ENCODE measurements around the gene FAXDC2. TPM values are rescaled to one million over a fixed set of nuclear protein-coding genes. Genes with fewer than 3 reads are reported as not detected.
"Not testable (repeated sequence)": the region's sequence is repeated elsewhere in the genome, so short reads cannot be mapped to it uniquely, and the experiment has no call there.

The FAXDC2 gene
- total and polyA plus RNA-seq, 2 donors (not counting 1 experiment from before 2014, with no cell fraction given) = 11.9 to 20.6 TPM

- H3K27ac ChIP-seq (ENCODE audit: insufficient read depth, low read length) = no peak overlapping the region
- H4K20me1 ChIP-seq (ENCODE audit: control insufficient read depth, extremely low read depth, insufficient read depth, low read length) = no peaks in the 10 kb centered on the region
- no peaks in the 10 kb centered on the region for H3K36me3 ChIP-seq (ENCODE audit: control insufficient read depth, insufficient read depth, low read length)
- H3K4me1 ChIP-seq (ENCODE audit: control insufficient read depth, extremely low read depth, insufficient read depth, low read length) = peaks cover 5% of the 10 kb centered on the region
- no peak overlapping the region for H3K4me3 ChIP-seq (replicated peaks in 1 of 4; ENCODE audit: control extremely low read depth in 1 of 4, insufficient read depth in 1 of 4, low read depth in 3 of 4, low read length in 4 of 4)
- H3K9ac ChIP-seq (ENCODE audit: insufficient read depth, low read length) = no peak overlapping the region
- no peak overlapping the region for H2AFZ ChIP-seq (ENCODE audit: low read length)
- no peaks in the 10 kb centered on the region for H3K79me2 ChIP-seq (ENCODE audit: control insufficient read depth, insufficient read depth, low read length)
- no peaks in the 10 kb centered on the region for H3K27me3 ChIP-seq (ENCODE audit: control insufficient read depth, insufficient read depth, low read length)
- no peaks in the 10 kb centered on the region for H3K9me3 ChIP-seq (ENCODE audit: control insufficient read depth, insufficient read depth, low read depth, low read length)
- TF ChIP-seq EZH2 (IDR thresholded peaks at IDR 0.05; ENCODE audit: low read length, missing control alignments) = no peak
- no peak for TF ChIP-seq CTCF (conservative IDR thresholded peaks at IDR 0.05 in 1 of 2, IDR thresholded peaks at IDR 0.05 in 1 of 2; ENCODE audit: low read depth in 1 of 2, low read length in 2 of 2)
- no peak for DNase-seq (ENCODE audit: low read depth in 2 of 2)
- H3K4me2 ChIP-seq (ENCODE audit: extremely low read depth, insufficient read depth, low read length) = no peak overlapping the region
These were observed 14.2 kb downstream of the FAXDC2 start for GRCh38 chr5:154836225-154836624.

GRCh38 chr5:154835701-154836052 is 14.7 kb downstream of the FAXDC2 start:
- H2AFZ ChIP-seq (ENCODE audit: low read length); H3K9me3 ChIP-seq (ENCODE audit: control insufficient read depth, insufficient read depth, low read depth, low read length); H3K4me3 ChIP-seq (replicated peaks in 1 of 4; ENCODE audit: control extremely low read depth in 1 of 4, insufficient read depth in 1 of 4, low read depth in 3 of 4, low read length in 4 of 4); DNase-seq (ENCODE audit: low read depth in 2 of 2); H3K36me3 ChIP-seq (ENCODE audit: control insufficient read depth, insufficient read depth, low read length); H3K79me2 ChIP-seq (ENCODE audit: control insufficient read depth, insufficient read depth, low read length); H3K4me1 ChIP-seq (ENCODE audit: control insufficient read depth, extremely low read depth, insufficient read depth, low read length); H3K27ac ChIP-seq (ENCODE audit: insufficient read depth, low read length); H4K20me1 ChIP-seq (ENCODE audit: control insufficient read depth, extremely low read depth, insufficient read depth, low read length); H3K4me2 ChIP-seq (ENCODE audit: extremely low read depth, insufficient read depth, low read length); H3K27me3 ChIP-seq (ENCODE audit: control insufficient read depth, insufficient read depth, low read length); H3K9ac ChIP-seq (ENCODE audit: insufficient read depth, low read length): not testable (repeated sequence)

- H3K9ac ChIP-seq (ENCODE audit: insufficient read depth, low read length) = no peak overlapping the region
- no peak overlapping the region for H3K4me2 ChIP-seq (ENCODE audit: extremely low read depth, insufficient read depth, low read length)
- no peaks in the 10 kb centered on the region for H3K79me2 ChIP-seq (ENCODE audit: control insufficient read depth, insufficient read depth, low read length)
- TF ChIP-seq EZH2 (IDR thresholded peaks at IDR 0.05; ENCODE audit: low read length, missing control alignments) = no peak
- no peak for TF ChIP-seq CTCF (conservative IDR thresholded peaks at IDR 0.05 in 1 of 2, IDR thresholded peaks at IDR 0.05 in 1 of 2; ENCODE audit: low read depth in 1 of 2, low read length in 2 of 2)
- no peak overlapping the region for H2AFZ ChIP-seq (ENCODE audit: low read length)
- H3K27ac ChIP-seq (ENCODE audit: insufficient read depth, low read length) = no peak overlapping the region
- H4K20me1 ChIP-seq (ENCODE audit: control insufficient read depth, extremely low read depth, insufficient read depth, low read length) = no peaks in the 10 kb centered on the region
- H3K9me3 ChIP-seq (ENCODE audit: control insufficient read depth, insufficient read depth, low read depth, low read length) = no peaks in the 10 kb centered on the region
- no peaks in the 10 kb centered on the region for H3K27me3 ChIP-seq (ENCODE audit: control insufficient read depth, insufficient read depth, low read length)
- H3K4me1 ChIP-seq (ENCODE audit: control insufficient read depth, extremely low read depth, insufficient read depth, low read length) = peaks cover 5% of the 10 kb centered on the region
- peaks cover 7% of the 10 kb centered on the region for H3K36me3 ChIP-seq (ENCODE audit: control insufficient read depth, insufficient read depth, low read length)
- H3K4me3 ChIP-seq (replicated peaks in 1 of 4; ENCODE audit: control extremely low read depth in 1 of 4, insufficient read depth in 1 of 4, low read depth in 3 of 4, low read length in 4 of 4) = no peak overlapping the region
- DNase-seq (ENCODE audit: low read depth in 2 of 2) = no peak
These were observed 16.4 kb downstream of the FAXDC2 start for GRCh38 chr5:154834053-154834452.

GRCh38 chr5:154832804-154833203 is 17.6 kb downstream of the FAXDC2 start:
- not testable (repeated sequence) for DNase-seq (ENCODE audit: low read depth in 2 of 2); H3K4me1 ChIP-seq (ENCODE audit: control insufficient read depth, extremely low read depth, insufficient read depth, low read length)

More at GRCh38 chr5:154832804-154833203, 17.6 kb downstream of the FAXDC2 start:
- H3K9me3 ChIP-seq (ENCODE audit: control insufficient read depth, insufficient read depth, low read depth, low read length); H3K4me3 ChIP-seq (replicated peaks in 1 of 4; ENCODE audit: control extremely low read depth in 1 of 4, insufficient read depth in 1 of 4, low read depth in 3 of 4, low read length in 4 of 4); H4K20me1 ChIP-seq (ENCODE audit: control insufficient read depth, extremely low read depth, insufficient read depth, low read length); H2AFZ ChIP-seq (ENCODE audit: low read length); H3K9ac ChIP-seq (ENCODE audit: insufficient read depth, low read length); H3K36me3 ChIP-seq (ENCODE audit: control insufficient read depth, insufficient read depth, low read length); H3K79me2 ChIP-seq (ENCODE audit: control insufficient read depth, insufficient read depth, low read length); H3K4me2 ChIP-seq (ENCODE audit: extremely low read depth, insufficient read depth, low read length); H3K27me3 ChIP-seq (ENCODE audit: control insufficient read depth, insufficient read depth, low read length); H3K27ac ChIP-seq (ENCODE audit: insufficient read depth, low read length): not testable (repeated sequence)

Measured in fibroblast of lung (primary cell).